ENCODE data around the gene PPP6R3.

PPP6R3 gene

GRCh38 chr11:68504432-68505066, 44.0 kb downstream of the PPP6R3 start:
- Mint-ChIP-seq H3K9me3 (no peaks in the 10 kb centered on the region), H3K4me3 (no peak overlapping the region), H3K27ac (peak overlapping the region; percentile 8), H3K4me1 (peaks cover 45% of the 10 kb centered on the region), H3K27me3 (no peaks in the 10 kb centered on the region), H3K36me3 (peaks cover 16% of the 10 kb centered on the region)
- DNase-seq = no peak
- CTCF ChIA-PET = no interaction called here

- no peak overlapping the region for H3K4me3 Mint-ChIP-seq
- CTCF ChIA-PET = interaction anchor here (1.0 kb wide), 1 partner anchor 14 kb away, joined by 3 read pairs; no protein-coding TSS in a partner anchor
- peaks cover 20% of the 10 kb centered on the region for H3K36me3 Mint-ChIP-seq
- H3K27ac Mint-ChIP-seq = no peak overlapping the region
- no peak for DNase-seq
- no peaks in the 10 kb centered on the region for H3K27me3 Mint-ChIP-seq
- H3K9me3 Mint-ChIP-seq = no peaks in the 10 kb centered on the region
- H3K4me1 Mint-ChIP-seq = peaks cover 44% of the 10 kb centered on the region
Observed at GRCh38 chr11:68505596-68505995, 45.0 kb downstream of the PPP6R3 start.

- no peak overlapping the region for H3K4me3 Mint-ChIP-seq
- H3K36me3 Mint-ChIP-seq = peaks cover 25% of the 10 kb centered on the region
- H3K27me3 Mint-ChIP-seq = no peaks in the 10 kb centered on the region
- no peaks in the 10 kb centered on the region for H3K9me3 Mint-ChIP-seq
- no peak for DNase-seq
- H3K27ac Mint-ChIP-seq = no peak overlapping the region
- H3K4me1 Mint-ChIP-seq = peaks cover 42% of the 10 kb centered on the region
- CTCF ChIA-PET = interaction anchor here (1.0 kb wide), 1 partner anchor 13 kb away, joined by 3 read pairs; no protein-coding TSS in a partner anchor
Observed at GRCh38 chr11:68506908-68507307, 46.4 kb downstream of the PPP6R3 start.

GRCh38 chr11:68508425-68508824, 47.9 kb downstream of the PPP6R3 start:
- no peaks in the 10 kb centered on the region for H3K9me3 Mint-ChIP-seq

GRCh38 chr11:68509066-68509465, 48.5 kb downstream of the PPP6R3 start:
- Mint-ChIP-seq H3K4me3 (no peak overlapping the region), H3K27ac (no peak overlapping the region), H3K9me3 (no peaks in the 10 kb centered on the region), H3K27me3 (no peaks in the 10 kb centered on the region), H3K4me1 (peaks cover 31% of the 10 kb centered on the region), H3K36me3 (peaks cover 39% of the 10 kb centered on the region)
- DNase-seq = no peak
- CTCF ChIA-PET = no interaction called here

More at GRCh38 chr11:68508425-68508824, 47.9 kb downstream of the PPP6R3 start:
- Mint-ChIP-seq H3K36me3 (peaks cover 34% of the 10 kb centered on the region), H3K27me3 (no peaks in the 10 kb centered on the region), H3K4me1 (peaks cover 36% of the 10 kb centered on the region), H3K27ac (no peak overlapping the region), H3K4me3 (no peak overlapping the region)
- CTCF ChIA-PET = no interaction called here
- DNase-seq = no peak

DNA sequence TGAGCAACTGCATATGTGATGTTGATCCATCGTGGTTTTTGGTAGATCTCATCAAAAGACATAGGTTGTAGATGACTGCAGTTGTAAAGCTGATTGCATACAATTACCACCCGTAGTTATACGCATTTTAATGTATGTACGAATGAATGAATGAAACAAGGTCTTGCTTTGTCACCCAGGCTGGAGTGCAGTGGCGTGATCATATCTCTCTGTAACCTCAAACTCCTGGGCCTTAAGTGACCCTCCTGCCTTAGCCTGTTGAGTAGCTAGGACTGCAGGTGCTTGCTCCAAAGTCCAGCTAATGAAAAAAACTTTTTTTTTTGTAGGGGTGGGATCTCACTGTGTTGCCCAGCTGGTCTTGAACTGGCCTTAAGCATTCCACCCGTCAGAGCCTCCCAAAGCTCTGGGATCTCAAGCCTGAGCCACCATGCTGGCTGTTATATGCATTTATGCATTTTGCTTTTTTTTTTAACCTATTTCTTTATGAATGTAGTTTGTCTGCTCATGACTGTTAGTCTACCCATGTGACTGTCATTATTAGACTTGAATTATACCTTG, 53.5 kb downstream of the PPP6R3 start:
- no peak overlapping the region for H3K4me3 Mint-ChIP-seq
- H3K27me3 Mint-ChIP-seq = no peaks in the 10 kb centered on the region
- H3K36me3 Mint-ChIP-seq = peaks cover 54% of the 10 kb centered on the region
- H3K9me3 Mint-ChIP-seq = no peaks in the 10 kb centered on the region
- no peak overlapping the region for H3K27ac Mint-ChIP-seq
- H3K4me1 Mint-ChIP-seq = peaks cover 17% of the 10 kb centered on the region
- DNase-seq = no peak
- CTCF ChIA-PET = no interaction called here

DNA sequence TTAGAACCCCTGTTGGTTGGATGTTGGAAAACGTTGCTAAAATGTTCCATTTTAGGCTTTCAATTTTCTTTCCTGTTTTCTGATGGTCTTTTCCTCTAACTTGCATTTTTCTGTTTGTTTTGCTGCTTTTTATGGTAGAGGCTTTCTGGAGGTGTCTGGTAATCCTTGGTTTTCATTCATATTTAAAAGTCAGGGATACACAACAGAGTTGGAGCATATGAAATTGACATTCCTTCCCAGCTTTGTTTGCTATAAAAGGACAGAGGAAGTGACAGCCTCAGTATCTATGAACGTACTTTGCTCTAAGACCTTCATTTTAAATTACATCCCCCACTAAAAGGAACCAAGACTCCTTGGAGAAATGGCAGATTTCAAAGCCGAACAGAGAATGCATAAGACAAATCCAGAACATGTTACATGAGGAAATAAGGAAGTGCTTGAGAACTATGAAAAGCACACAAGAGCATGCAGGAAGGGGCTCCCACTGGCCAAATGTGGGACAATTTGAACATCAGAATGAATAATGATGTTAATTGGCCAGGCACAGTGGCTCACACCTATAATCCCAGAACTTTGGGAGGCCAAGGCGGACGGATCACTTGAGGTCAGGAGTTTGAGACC, 56.7 kb downstream of the PPP6R3 start:
- Mint-ChIP-seq H3K36me3 (peaks cover 64% of the 10 kb centered on the region), H3K27me3 (no peaks in the 10 kb centered on the region), H3K27ac (no peak overlapping the region), H3K9me3 (no peaks in the 10 kb centered on the region), H3K4me1 (peaks cover 9% of the 10 kb centered on the region), H3K4me3 (no peak overlapping the region)
- CTCF ChIA-PET = no interaction called here
- DNase-seq = no peak

GRCh38 chr11:68518191-68518590, 57.6 kb downstream of the PPP6R3 start:
- CTCF ChIA-PET = no interaction called here
- Mint-ChIP-seq H3K9me3 (no peaks in the 10 kb centered on the region), H3K27ac (no peak overlapping the region), H3K4me3 (no peak overlapping the region), H3K4me1 (peaks cover 11% of the 10 kb centered on the region), H3K27me3 (no peaks in the 10 kb centered on the region), H3K36me3 (peaks cover 67% of the 10 kb centered on the region)
- DNase-seq = no peak

DNA sequence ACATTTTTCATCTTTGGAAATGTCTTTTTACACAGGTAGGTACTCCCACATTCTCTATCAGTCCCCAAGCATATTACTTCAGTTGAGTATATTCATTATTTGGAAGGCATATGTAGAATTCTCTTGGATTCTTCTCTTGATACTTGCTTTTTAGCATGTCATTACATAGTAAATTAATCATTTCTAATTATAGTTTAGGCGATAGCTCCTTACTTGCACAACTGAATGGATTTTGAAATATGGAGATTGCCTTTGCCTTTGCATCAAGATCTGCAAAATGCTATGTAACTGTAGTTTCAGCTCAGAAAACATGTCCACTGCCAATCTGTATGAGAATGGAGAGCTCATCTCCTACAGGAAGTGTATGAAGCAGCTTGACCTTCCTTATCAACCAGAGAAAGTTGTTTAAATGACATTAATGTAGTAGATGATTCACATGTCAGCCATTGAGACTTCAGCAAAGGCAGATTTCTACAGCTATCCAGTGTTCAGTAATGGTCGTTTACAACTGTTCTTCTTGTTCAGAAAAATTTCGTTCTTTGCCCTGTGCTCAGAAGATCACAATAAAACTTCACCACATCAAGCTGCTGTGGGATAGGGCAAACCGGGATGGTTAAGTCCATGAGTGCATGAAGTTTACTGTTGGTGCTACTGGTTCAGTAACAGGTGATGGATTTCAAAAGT, 61.6 kb downstream of the PPP6R3 start:
- Mint-ChIP-seq H3K4me3 (no peak overlapping the region), H3K27ac (no peak overlapping the region), H3K4me1 (peaks cover 33% of the 10 kb centered on the region), H3K27me3 (no peaks in the 10 kb centered on the region), H3K9me3 (no peaks in the 10 kb centered on the region), H3K36me3 (peaks cover 71% of the 10 kb centered on the region)
- no peak for DNase-seq
- CTCF ChIA-PET = no interaction called here

DNA sequence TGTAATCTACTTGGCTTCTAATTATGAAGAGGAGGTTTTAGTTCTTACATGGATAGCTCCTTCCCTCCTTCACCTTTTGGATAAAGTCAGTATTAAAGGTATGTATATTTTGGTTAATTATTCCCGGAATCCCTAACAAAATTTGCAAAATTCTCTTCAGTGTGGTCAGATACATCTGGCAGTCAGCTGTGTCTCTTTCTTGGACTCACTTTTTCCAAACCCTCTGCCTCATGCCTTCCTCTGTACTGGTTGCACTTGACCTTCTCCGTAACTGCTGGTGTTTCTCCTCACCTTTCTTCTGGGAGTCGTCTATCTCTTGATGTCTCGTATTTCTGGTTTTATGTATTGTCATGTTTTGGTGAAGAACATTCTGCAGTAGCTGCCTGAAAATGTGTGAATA, 62.5 kb downstream of the PPP6R3 start:
- H3K27me3 Mint-ChIP-seq = no peaks in the 10 kb centered on the region
- H3K27ac Mint-ChIP-seq = no peak overlapping the region
- no peak overlapping the region for H3K4me3 Mint-ChIP-seq
- no peak for DNase-seq
- peaks cover 75% of the 10 kb centered on the region for H3K36me3 Mint-ChIP-seq
- CTCF ChIA-PET = no interaction called here
- peaks cover 38% of the 10 kb centered on the region for H3K4me1 Mint-ChIP-seq
- no peaks in the 10 kb centered on the region for H3K9me3 Mint-ChIP-seq

DNA sequence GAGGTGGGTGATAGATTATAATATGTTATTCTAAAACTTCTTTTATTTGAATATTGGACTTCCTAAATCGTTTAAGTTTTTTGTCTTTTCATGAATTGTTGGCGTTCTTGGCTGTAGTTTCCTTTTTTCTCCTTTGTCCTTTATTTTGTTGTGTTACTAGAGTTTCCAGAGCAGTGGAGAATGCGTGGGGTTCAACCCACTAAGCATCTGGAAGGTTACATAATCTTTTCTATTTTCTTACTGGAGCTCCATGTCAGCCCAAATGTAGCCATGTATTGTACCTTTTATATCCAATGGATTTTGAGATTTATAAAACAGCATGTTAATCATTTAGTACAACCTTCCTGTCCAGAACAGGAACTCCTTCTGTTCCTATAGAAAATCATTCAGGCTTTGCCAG, 63.2 kb downstream of the PPP6R3 start:
- Mint-ChIP-seq H3K4me3 (no peak overlapping the region), H3K9me3 (no peaks in the 10 kb centered on the region), H3K36me3 (peaks cover 79% of the 10 kb centered on the region), H3K27ac (no peak overlapping the region), H3K27me3 (no peaks in the 10 kb centered on the region), H3K4me1 (peaks cover 45% of the 10 kb centered on the region)
- no peak for DNase-seq
- CTCF ChIA-PET = no interaction called here

DNA sequence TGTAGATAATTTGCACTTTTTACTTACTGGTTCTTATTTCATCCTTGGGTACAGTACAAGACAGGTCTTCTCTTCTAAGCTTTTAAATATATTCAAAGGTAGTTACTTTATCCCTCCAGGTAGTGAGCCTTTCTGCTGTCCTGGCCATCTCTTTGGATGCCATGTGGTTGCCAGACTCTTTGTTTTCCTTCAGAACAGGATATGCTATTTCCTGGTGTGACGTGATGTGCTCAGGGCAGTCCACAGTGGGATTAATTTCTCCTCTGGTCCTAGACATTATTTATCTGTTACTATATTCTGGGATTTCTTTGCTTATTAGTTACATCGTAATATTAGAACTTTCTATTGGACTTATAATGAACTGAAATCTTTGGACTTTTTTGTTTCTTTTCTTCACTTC, 63.7 kb downstream of the PPP6R3 start:
- peaks cover 79% of the 10 kb centered on the region for H3K36me3 Mint-ChIP-seq
- CTCF ChIA-PET = interaction anchor here (1.3 kb wide), 1 partner anchor 226 kb away, joined by 3 read pairs; no protein-coding TSS in a partner anchor
- no peak for DNase-seq
- no peak overlapping the region for H3K4me3 Mint-ChIP-seq
- H3K27me3 Mint-ChIP-seq = no peaks in the 10 kb centered on the region
- H3K9me3 Mint-ChIP-seq = no peaks in the 10 kb centered on the region
- H3K4me1 Mint-ChIP-seq = peaks cover 48% of the 10 kb centered on the region
- H3K27ac Mint-ChIP-seq = no peak overlapping the region

DNA sequence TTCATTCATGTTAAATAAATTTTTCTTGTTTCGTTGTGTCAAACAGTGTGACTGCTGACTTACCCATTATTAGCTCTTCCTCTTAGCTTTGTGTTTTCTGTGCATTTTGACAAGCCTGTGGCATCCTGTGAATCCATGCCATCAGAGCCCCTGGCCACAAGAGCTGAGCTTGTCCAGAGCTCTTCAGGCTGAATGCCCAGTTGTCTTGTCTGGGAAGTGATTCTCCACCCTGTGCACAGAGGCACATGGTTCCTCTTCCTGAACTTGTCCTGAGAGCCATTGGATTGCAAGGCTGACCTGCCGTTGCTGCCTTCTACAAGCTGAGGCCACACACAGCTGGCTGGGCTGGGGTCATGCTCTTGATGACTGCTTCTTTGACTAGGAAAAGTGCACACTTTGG, 64.1 kb downstream of the PPP6R3 start:
- Mint-ChIP-seq H3K36me3 (peaks cover 81% of the 10 kb centered on the region), H3K27ac (no peak overlapping the region), H3K4me3 (no peak overlapping the region), H3K9me3 (no peaks in the 10 kb centered on the region), H3K4me1 (peaks cover 52% of the 10 kb centered on the region), H3K27me3 (no peaks in the 10 kb centered on the region)
- CTCF ChIA-PET = interaction anchor here (1.3 kb wide), 1 partner anchor 226 kb away, joined by 3 read pairs; no protein-coding TSS in a partner anchor
- DNase-seq = no peak

- peaks cover 82% of the 10 kb centered on the region for H3K36me3 Mint-ChIP-seq
Observed at GRCh38 chr11:68525336-68525735, 64.8 kb downstream of the PPP6R3 start.

More at GRCh38 chr11:68525336-68525735, 64.8 kb downstream of the PPP6R3 start:
- Mint-ChIP-seq H3K4me3 (no peak overlapping the region), H3K27me3 (no peaks in the 10 kb centered on the region), H3K9me3 (no peaks in the 10 kb centered on the region), H3K27ac (no peak overlapping the region), H3K4me1 (peaks cover 53% of the 10 kb centered on the region)
- CTCF ChIA-PET = interaction anchor here (1.3 kb wide), 1 partner anchor 227 kb away, joined by 3 read pairs; no protein-coding TSS in a partner anchor
- no peak for DNase-seq
